GM21576 (cell line): Measurements from ENCODE around the gene PPP2R5D.
"Not testable (repeated sequence)": the region's sequence is repeated elsewhere in the genome, so short reads cannot be mapped to it uniquely, and the experiment has no call there.

Experiments
- ATAC-seq: cut with Tn5 transposase; IDR thresholded peaks from one replicate; pipeline ENCODE4 v1.9.1; 2021; ENCODE audit warnings: mild to moderate bottlenecking, moderate library complexity; ENCODE audit not compliant: unreplicated experiment

PPP2R5D gene

GRCh38 chr6:42984001-42984923, at the start of gene PPP2R5D:
Gene PPP2R5D, plus strand, starts transcription at chr6:42984570. Its CDS starts 108 bp downstream, at chr6:42984678.
- ATAC-seq, result peak; percentile 91

DNA sequence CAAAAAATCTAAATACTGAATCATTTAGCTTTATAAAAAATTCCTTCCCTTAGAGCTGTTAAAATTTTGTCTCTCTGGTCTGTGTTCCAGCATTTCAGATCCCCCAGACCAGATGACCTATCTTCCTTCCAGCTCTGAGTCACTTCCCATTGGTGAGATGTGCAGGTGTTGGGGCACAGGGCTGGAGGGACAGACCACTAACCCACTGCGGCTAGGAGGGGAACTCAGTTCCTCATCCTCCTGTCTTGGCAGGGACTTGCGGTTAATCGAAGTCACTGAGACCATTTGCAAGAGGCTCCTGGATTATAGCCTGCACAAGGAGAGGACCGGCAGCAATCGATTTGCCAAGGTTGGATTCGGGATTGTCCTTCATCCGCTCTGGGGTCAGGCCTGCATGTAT, 49.0 kb upstream of the PPP2R5D start:
- no peak for ATAC-seq

GRCh38 chr6:42936398-42936797, 48.0 kb upstream of the PPP2R5D start:
- no peak for ATAC-seq

DNA sequence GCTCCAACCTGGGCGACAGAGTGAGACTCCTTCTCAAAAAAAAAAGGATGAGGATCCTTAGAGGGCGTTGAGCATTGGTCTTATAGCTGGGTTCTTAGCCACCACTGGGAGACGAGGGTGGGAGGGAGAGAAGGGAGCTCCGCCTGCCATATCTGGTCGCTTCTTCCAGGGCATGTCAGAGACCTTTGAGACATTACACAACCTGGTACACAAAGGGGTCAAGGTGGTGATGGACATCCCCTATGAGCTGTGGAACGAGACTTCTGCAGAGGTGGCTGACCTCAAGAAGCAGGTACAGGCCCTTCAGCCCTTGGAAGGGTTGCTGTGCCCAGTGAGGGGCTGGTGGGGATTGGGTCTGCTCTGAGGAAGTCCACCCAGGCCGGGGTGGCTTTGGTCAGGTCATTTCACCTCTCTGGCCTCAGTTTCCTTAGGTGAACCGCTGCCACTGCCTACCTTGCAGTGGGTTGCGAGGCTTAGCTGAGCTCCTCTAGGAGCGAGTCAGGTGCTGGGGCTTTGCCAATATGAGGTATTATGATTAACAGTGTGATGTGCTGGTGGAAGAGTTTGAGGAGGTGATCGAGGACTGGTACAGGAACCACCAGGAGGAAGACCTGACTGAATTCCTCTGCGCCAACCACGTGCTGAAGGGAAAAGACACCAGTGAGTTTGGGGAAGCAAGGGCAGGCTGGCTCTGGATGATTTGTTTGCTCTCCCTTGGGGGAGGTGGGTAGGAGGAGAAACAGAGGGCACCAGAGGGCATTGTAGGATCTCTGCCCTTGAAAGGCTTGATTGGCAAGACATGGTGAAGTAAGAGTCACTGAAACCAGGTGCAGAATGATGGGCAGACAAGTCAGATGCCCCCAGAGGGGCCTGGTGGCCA, 46.6 kb upstream of the PPP2R5D start:
- no peak for ATAC-seq

DNA sequence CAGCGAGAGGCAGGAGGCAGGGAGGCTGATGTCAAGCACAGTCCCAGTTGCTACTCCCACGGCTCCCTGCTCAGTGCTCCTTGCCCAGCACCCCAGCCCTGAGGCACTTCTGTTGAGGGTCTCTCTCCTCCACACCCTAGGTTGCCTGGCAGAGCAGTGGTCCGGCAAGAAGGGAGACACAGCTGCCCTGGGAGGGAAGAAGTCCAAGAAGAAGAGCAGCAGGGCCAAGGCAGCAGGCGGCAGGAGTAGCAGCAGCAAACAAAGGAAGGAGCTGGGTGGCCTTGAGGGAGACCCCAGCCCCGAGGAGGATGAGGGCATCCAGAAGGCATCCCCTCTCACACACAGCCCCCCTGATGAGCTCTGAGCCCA, 46.0 kb upstream of the PPP2R5D start:
- ATAC-seq, result no peak

- ATAC-seq, result no peak
Observed at GRCh38 chr6:42938987-42939809, 45.2 kb upstream of the PPP2R5D start.

DNA sequence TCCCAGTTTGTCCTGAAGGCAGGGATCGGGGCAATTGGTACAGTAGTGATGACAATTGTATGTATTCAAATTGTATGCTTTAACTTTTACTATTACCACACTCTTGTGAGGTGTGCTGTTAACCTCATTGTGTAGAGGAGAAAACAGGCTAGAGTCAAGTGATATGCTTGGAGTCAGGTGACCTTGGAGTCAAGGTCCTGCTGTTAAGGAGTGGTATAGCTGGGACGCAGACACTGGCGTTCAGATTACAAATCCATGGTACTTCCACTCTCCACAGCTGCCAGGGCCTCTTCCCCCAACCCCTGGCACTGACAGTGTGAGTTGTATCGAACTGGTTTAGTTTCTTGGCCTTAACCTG, 44.6 kb upstream of the PPP2R5D start:
- ATAC-seq, result no peak

DNA sequence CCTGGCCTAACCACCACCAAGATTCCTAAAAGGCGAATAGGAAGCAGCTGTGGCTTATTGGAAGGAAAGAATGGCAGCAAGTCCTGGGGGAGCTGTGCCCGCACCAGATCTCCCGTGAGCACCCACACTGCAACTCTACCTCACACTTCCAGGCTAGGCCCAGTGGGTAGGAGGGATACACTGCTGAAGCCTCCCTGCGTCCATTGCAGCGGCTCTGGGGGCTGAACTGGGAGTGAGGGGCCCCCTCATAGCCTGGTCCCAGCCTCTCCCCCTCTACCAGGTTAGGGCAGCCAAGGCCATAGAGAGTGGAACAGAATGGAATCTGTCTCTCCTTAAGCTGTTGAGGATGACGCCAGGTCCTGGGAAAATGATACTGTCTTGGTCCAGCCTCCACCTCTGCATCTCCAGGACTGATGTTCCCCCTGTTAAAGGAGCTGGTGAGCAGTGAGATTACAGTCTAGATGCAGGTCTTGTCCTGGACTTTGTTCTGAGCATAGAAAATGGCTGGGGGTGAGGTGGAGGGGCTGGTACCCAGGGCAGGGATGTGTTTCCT, 43.8 kb upstream of the PPP2R5D start:
- ATAC-seq, result no peak

- ATAC-seq, result not testable (repeated sequence)
Observed at GRCh38 chr6:42941356-42941755, 43.0 kb upstream of the PPP2R5D start.

DNA sequence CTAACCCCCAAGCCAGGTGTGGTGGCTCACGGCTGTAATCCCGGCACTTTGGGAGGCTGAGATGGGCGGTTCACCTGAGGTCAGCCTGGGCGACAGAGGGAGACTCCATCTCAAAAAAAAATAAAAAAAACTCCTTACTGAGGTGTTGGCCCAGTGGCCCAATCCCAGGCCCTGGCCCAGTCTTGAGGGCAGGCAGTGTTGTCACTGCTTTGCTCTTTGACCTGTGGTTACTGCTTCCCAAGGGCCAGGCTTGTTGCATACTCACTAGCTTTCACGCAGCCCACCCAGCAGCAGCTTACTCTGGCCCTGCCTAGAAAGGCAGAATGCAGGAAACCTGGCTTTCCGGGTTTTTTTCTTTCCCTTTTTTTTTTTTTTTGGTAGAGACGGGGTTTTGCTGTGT, 41.9 kb upstream of the PPP2R5D start:
- no peak for ATAC-seq

- ATAC-seq, result no peak
Observed at GRCh38 chr6:42947950-42948349, 36.4 kb upstream of the PPP2R5D start.

DNA sequence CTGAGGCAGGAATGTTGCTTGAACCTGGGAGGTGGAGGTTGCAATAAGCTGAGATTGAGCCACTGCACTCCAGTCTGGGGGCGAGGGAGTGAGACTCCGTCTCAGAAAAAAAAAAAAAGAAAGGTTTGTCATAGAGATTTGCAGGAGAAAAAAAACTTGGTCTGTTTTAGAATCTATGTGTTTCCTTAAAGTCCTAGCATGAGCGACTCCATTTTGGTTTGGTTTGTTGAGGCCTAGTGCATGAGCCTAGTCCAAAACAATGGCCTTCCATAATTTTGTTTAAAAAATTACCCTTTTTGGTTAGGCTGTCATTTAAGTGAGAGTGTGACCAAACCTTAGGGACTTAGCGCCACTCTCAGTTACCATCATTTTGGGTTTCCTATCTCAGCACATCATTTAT, 32.0 kb upstream of the PPP2R5D start:
- no peak for ATAC-seq

GRCh38 chr6:42954405-42954804, 30.0 kb upstream of the PPP2R5D start:
- ATAC-seq, result not testable (repeated sequence)

DNA sequence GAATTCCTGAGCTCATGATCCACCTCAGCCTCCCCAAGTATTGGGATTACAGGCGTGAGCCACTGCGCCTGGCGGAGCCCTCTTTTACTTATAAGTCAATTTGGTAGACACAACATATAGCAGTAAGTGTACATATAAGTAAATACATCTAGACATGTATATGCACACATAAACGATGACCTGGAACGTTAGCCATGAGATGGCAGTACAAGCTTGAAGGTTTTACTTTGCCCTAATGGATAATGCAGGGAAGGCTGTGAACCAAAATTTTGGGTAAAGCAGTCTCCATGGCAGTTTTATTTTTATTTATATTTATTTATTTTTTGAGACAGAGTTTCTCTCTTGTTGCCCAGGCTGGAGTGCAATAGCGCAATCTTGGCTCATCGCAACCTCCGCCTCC, 26.2 kb upstream of the PPP2R5D start:
- no peak for ATAC-seq

- ATAC-seq, result no peak
Observed at GRCh38 chr6:42959917-42960242, 24.5 kb upstream of the PPP2R5D start.

- no peak for ATAC-seq
Observed at GRCh38 chr6:42960243-42961019, 23.9 kb upstream of the PPP2R5D start, which contains the start of gene GNMT. Gene GNMT, plus strand, starts transcription at chr6:42960754. Its CDS starts 14 bp downstream, at chr6:42960768.

DNA sequence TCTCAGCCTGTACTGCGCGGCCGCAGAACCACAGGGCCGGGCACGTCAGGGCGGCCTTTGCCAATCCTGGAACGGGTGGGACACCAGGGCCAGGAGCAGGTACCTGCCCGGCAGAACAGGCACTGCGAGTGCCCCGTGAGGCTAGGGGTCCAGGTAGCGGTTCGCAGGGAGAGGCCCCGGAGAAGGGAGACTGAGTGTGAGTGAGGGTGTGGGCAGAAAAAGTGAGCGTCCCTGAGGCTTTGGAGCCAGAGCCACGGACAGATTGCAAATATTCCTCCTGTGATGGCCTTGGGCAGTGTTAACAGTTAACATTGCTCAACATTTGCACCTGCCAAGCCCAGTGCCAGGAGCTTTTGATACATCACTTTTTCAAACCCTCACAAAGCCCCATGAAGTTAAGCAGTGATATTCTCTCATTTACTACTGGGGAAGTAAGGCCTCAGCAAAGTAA, 23.3 kb upstream of the PPP2R5D start:
- no peak for ATAC-seq

- ATAC-seq, result no peak
Observed at GRCh38 chr6:42962096-42962495, 22.3 kb upstream of the PPP2R5D start.

DNA sequence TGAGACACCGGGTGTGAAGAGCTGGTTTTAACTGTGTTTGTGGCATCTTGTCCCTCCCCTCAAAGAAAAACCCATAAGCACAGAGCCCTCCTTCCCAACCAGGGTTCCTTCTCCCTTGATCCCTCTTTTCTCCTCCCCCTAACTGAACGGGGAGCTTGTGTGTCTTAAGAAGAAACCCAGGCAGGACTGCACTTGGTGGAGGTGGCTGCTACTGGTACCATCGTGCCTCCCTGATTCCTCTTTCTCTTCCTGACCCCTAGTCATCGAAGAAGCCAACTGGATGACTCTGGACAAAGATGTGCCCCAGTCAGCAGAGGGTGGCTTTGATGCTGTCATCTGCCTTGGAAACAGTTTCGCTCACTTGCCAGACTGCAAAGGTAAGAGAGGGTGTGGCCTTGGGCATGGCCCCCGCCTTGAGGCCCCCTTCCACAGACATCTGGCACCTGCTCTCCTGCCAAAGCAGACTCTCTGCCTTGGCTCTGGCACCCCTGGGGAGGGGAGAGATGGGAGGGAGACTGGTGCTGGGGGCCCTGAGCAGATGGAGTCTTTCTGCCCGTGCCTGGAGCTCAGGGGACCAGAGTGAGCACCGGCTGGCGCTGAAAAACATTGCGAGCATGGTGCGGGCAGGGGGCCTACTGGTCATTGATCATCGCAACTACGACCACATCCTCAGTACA, 21.7 kb upstream of the PPP2R5D start:
- ATAC-seq, result no peak
